ENCODE measurements around the gene RASSF7. TPM values are rescaled to one million over a fixed set of nuclear protein-coding genes. Genes with fewer than 3 reads are reported as not detected.

The RASSF7 gene
- total and polyA plus RNA-seq, 2 donors (not counting 1 experiment from before 2014, with no cell fraction given): 29.8 to 89.3 TPM

DNA sequence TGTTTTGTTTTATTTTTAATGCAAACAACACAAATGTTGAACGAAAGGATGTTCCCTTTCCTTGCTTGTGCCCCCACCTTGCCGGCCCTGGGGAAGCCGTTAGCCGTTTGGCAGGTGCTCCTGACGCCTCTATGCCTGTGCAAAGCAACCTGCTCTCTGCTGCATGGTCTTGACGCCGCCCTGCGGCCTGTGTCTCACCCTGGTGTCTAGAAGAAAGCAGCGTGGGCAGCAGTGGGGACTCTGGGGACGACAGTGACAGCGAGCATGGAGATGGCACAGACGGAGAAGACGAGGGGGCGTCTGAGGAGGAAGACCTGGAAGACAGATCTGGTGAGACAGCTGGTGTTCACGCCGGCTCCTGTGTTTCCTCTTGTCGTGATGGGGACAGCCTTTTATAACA is 21.0 kb downstream of the RASSF7 start:
- Mint-ChIP-seq H3K4me1 (peaks cover 37% of the 10 kb centered on the region), H3K27ac (no peak overlapping the region), H3K4me3 (no peak overlapping the region), H3K27me3 (no peaks in the 10 kb centered on the region), H3K9me3 (ENCODE audit: insufficient read depth) (no peaks in the 10 kb centered on the region)
- H3K36me3 ChIP-seq (replicated peaks in 1 of 2; ENCODE audit: control extremely low read depth in 1 of 2, control insufficient read depth in 1 of 2, extremely low read depth in 1 of 2, insufficient read depth in 2 of 2, low read length in 1 of 2): peaks cover 1 to 28% of the 10 kb centered on the region in 2 experiments
- POLR2A ChIA-PET: no interaction called here
- no peaks in the 10 kb centered on the region for H3K9me3 ChIP-seq (ENCODE audit: control extremely low read depth in 1 of 3, control insufficient read depth in 2 of 3, insufficient read depth in 1 of 3, low read length in 2 of 3)
- H3K79me2 ChIP-seq (ENCODE audit: control insufficient read depth, insufficient read depth, low read length): peaks cover 97% of the 10 kb centered on the region
- H3K4me1 ChIP-seq (ENCODE audit: control insufficient read depth in 2 of 2, insufficient read depth in 2 of 2, low read length in 2 of 2): peaks cover 20 to 39% of the 10 kb centered on the region in 2 donors
- TF ChIP-seq, protein P1, sequence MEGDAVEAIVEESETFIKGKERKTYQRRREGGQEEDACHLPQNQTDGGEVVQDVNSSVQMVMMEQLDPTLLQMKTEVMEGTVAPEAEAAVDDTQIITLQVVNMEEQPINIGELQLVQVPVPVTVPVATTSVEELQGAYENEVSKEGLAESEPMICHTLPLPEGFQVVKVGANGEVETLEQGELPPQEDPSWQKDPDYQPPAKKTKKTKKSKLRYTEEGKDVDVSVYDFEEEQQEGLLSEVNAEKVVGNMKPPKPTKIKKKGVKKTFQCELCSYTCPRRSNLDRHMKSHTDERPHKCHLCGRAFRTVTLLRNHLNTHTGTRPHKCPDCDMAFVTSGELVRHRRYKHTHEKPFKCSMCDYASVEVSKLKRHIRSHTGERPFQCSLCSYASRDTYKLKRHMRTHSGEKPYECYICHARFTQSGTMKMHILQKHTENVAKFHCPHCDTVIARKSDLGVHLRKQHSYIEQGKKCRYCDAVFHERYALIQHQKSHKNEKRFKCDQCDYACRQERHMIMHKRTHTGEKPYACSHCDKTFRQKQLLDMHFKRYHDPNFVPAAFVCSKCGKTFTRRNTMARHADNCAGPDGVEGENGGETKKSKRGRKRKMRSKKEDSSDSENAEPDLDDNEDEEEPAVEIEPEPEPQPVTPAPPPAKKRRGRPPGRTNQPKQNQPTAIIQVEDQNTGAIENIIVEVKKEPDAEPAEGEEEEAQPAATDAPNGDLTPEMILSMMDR (IDR thresholded peaks at IDR 0.05): no peak
- TF ChIP-seq EZH2 (IDR thresholded peaks at IDR 0.05; ENCODE audit: borderline replicate concordance, insufficient read depth, low read depth, low read length, poor library complexity, severe bottlenecking): no peak
- 92% methylated on average over 17 of the region's 17 CpGs for WGBS (ENCODE audit: insufficient coverage)
- H3K9ac ChIP-seq (ENCODE audit: low read length): no peak overlapping the region
- intact Hi-C loops (cut with micrococcal nuclease): no loop called here
- DNase-seq (no peak), ATAC-seq (ENCODE audit: low read depth) (no peak)
- no peak overlapping the region for H3K4me3 ChIP-seq (ENCODE audit: control extremely low read depth in 1 of 5, extremely low read depth in 1 of 5, insufficient read depth in 1 of 5, low read depth in 2 of 5, low read length in 4 of 5)
- no peaks in the 10 kb centered on the region for H3K27me3 ChIP-seq (replicated peaks in 1 of 4; ENCODE audit: control extremely low read depth in 1 of 4, control insufficient read depth in 3 of 4, insufficient read depth in 4 of 4, low read length in 3 of 4)
- H4K20me1 ChIP-seq (ENCODE audit: control insufficient read depth, insufficient read depth, low read length, poor library complexity, severe bottlenecking): peaks cover 91% of the 10 kb centered on the region
- CTCF ChIA-PET: no interaction called here
- no peak overlapping the region for H3K27ac ChIP-seq (ENCODE audit: low read length in 2 of 2)
- no peak overlapping the region for H3K4me2 ChIP-seq (replicated peaks; ENCODE audit: low read depth, low read length, poor library complexity, severe bottlenecking)
- H2AFZ ChIP-seq (ENCODE audit: insufficient read depth, low read depth, low read length, poor library complexity, severe bottlenecking): no peak overlapping the region

DNA sequence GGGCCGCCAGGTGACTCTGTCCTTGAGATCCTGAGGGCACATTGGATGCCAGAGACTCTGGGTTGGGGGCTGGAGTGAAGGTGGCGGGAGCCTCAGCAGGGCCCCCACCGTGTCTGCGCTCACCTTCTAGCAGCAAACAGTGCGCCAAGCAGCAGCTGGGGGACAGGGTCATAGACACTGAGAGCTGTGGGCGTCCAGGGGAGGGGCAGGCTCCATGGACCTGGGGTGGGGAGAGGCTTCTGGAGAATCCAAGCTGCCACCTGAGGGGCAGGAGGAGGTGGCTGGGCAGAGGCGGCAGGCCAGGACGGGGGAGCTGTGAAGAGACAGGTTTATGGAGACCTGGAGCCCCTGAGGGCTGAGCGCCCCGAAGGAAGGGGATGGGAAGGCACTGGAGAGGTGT is 23.5 kb downstream of the RASSF7 start:
- TF ChIP-seq EZH2 (IDR thresholded peaks at IDR 0.05; ENCODE audit: borderline replicate concordance, insufficient read depth, low read depth, low read length, poor library complexity, severe bottlenecking): no peak
- TF ChIP-seq, protein P1 (IDR thresholded peaks at IDR 0.05): no peak
- Histone ChIP-seq H3K79me2 (ENCODE audit: control insufficient read depth, insufficient read depth, low read length) (peaks cover 92% of the 10 kb centered on the region), H3K36me3 (replicated peaks in 1 of 2; ENCODE audit: control extremely low read depth in 1 of 2, control insufficient read depth in 1 of 2, extremely low read depth in 1 of 2, insufficient read depth in 2 of 2, low read length in 1 of 2) (peaks cover 0 to 50% of the 10 kb centered on the region in 2 experiments), H3K27ac (ENCODE audit: low read length in 2 of 2) (no peak overlapping the region), H2AFZ (ENCODE audit: insufficient read depth, low read depth, low read length, poor library complexity, severe bottlenecking) (no peak overlapping the region), H3K4me2 (replicated peaks; ENCODE audit: low read depth, low read length, poor library complexity, severe bottlenecking) (no peak overlapping the region), H4K20me1 (ENCODE audit: control insufficient read depth, insufficient read depth, low read length, poor library complexity, severe bottlenecking) (peaks cover 89% of the 10 kb centered on the region), H3K9me3 (ENCODE audit: control extremely low read depth in 1 of 3, control insufficient read depth in 2 of 3, insufficient read depth in 1 of 3, low read length in 2 of 3) (no peaks in the 10 kb centered on the region), H3K9ac (ENCODE audit: low read length) (no peak overlapping the region), H3K27me3 (replicated peaks in 1 of 4; ENCODE audit: control extremely low read depth in 1 of 4, control insufficient read depth in 3 of 4, insufficient read depth in 4 of 4, low read length in 3 of 4) (no peaks in the 10 kb centered on the region), H3K4me3 (ENCODE audit: control extremely low read depth in 1 of 5, extremely low read depth in 1 of 5, insufficient read depth in 1 of 5, low read depth in 2 of 5, low read length in 4 of 5) (no peak overlapping the region), H3K4me1 (ENCODE audit: control insufficient read depth in 2 of 2, insufficient read depth in 2 of 2, low read length in 2 of 2) (peaks cover 6 to 14% of the 10 kb centered on the region in 2 donors)
- no peaks in the 10 kb centered on the region for H3K27me3 Mint-ChIP-seq
- POLR2A ChIA-PET: no interaction called here
- no peaks in the 10 kb centered on the region for H3K9me3 Mint-ChIP-seq (ENCODE audit: insufficient read depth)
- no peak overlapping the region for H3K27ac Mint-ChIP-seq
- CTCF ChIA-PET: no interaction called here
- DNase-seq (no peak), ATAC-seq (ENCODE audit: low read depth) (no peak)
- 98% methylated on average over 5 of the region's 10 CpGs for WGBS (ENCODE audit: insufficient coverage)
- H3K4me3 Mint-ChIP-seq: no peak overlapping the region
- intact Hi-C loops (cut with micrococcal nuclease): no loop called here
- H3K4me1 Mint-ChIP-seq: peaks cover 14% of the 10 kb centered on the region

Measured in B cell (primary cell).